CD14-positive monocyte (primary cell): Measurements from ENCODE around the gene EYA3. TPM values are rescaled to one million over a fixed set of nuclear protein-coding genes. Genes with fewer than 3 reads are reported as not detected.

ENCODE experiments used
- DNase-seq, 3 donors: peaks; one replicate each; pipeline ENCODE4 v3.0.0-alpha.2; 2011 to 2022
- H2AFZ ChIP-seq: 2 replicates; pipeline ENCODE4 v1.6.0; 2012; ENCODE audit warnings: mild to moderate bottlenecking, low read depth, low read length, inconsistent platforms; ENCODE audit not compliant: insufficient read depth, poor library complexity, severe bottlenecking
- H3K27ac ChIP-seq, 2 donors: 1 replicate in 1 of 2; 2 replicates in 1 of 2; pipeline ENCODE4 v1.5.1; 2012 to 2013; ENCODE audit warnings: low read length in 2 of 2, control low read depth in 1 of 2, inconsistent platforms in 1 of 2, low read depth in 1 of 2, mild to moderate bottlenecking in 1 of 2
- H3K27me3 ChIP-seq, 2 donors: one replicate each; pipeline versions ENCODE4 v1.6.0 to v1.6.1; 2011 to 2013; ENCODE audit warnings: low read length in 2 of 2; ENCODE audit not compliant: control insufficient read depth in 2 of 2, insufficient read depth in 2 of 2
- H3K36me3 ChIP-seq, 2 donors: replicated peaks in 1 of 2; 1 replicate in 1 of 2; 2 replicates in 1 of 2; pipeline versions ENCODE4 v1.5.1 to v1.6.1; 2012 to 2013; ENCODE audit warnings: low read length in 2 of 2, control low read depth in 1 of 2, inconsistent platforms in 1 of 2, mild to moderate bottlenecking in 1 of 2; ENCODE audit not compliant: insufficient read depth in 2 of 2, control insufficient read depth in 1 of 2
- H3K4me1 ChIP-seq, 2 donors: 1 replicate in 1 of 2; 2 replicates in 1 of 2; pipeline versions ENCODE4 v1.5.1 to v1.6.1; 2012 to 2013; ENCODE audit warnings: low read length in 2 of 2, control low read depth in 1 of 2, inconsistent platforms in 1 of 2, mild to moderate bottlenecking in 1 of 2, moderate library complexity in 1 of 2; ENCODE audit not compliant: insufficient read depth in 2 of 2, control insufficient read depth in 1 of 2
- H3K4me2 ChIP-seq: replicated peaks from 2 replicates; pipeline ENCODE3; 2012; ENCODE audit warnings: low read length, moderate library complexity, mild to moderate bottlenecking; ENCODE audit not compliant: poor library complexity, severe bottlenecking; ENCODE audit errors: extremely low read depth
- H3K4me3 ChIP-seq, 3 experiments: fragments of 200-600 bp in 1 of 3; sonication (generic) in 1 of 3; replicated peaks in 1 of 3; 1 replicate in 2 of 3; 2 replicates in 1 of 3; pipeline ENCODE4 v1.5.1; 2011 to 2013; ENCODE audit warnings: low read length in 3 of 3, mild to moderate bottlenecking in 3 of 3, control low read depth in 2 of 3, low read depth in 2 of 3, inconsistent platforms in 1 of 3, moderate library complexity in 1 of 3
- H3K79me2 ChIP-seq: 2 replicates; pipeline ENCODE4 v1.6.0; 2012; ENCODE audit warnings: mild to moderate bottlenecking, control low read depth, inconsistent platforms, low read length, moderate library complexity; ENCODE audit not compliant: insufficient read depth
- H3K9ac ChIP-seq: 2 replicates; pipeline ENCODE4 v1.6.0; 2017; ENCODE audit warnings: low read length, mild to moderate bottlenecking; ENCODE audit not compliant: insufficient read depth, poor library complexity, severe bottlenecking
- H3K9me3 ChIP-seq, 2 donors: replicated peaks in 1 of 2; 1 replicate in 1 of 2; 2 replicates in 1 of 2; pipeline versions ENCODE4 v1.5.1 to v1.6.1; 2012 to 2013; ENCODE audit warnings: low read length in 2 of 2, control low read depth in 1 of 2; ENCODE audit not compliant: control insufficient read depth in 1 of 2, insufficient read depth in 1 of 2
- H4K20me1 ChIP-seq: 2 replicates; pipeline ENCODE4 v1.6.0; 2012; ENCODE audit warnings: mild to moderate bottlenecking, low read length, control low read depth, moderate library complexity; ENCODE audit not compliant: insufficient read depth
- H3K27ac Mint-ChIP-seq, 7 donors: one replicate each; pipeline ENCODE4 v1.8.0; 2020; ENCODE audit warnings: mild to moderate bottlenecking in 7 of 7, mixed read lengths in 7 of 7, moderate library complexity in 6 of 7, inconsistent platforms in 2 of 7
- H3K27me3 Mint-ChIP-seq, 3 donors: one replicate each; pipeline ENCODE4 v1.8.0; 2021 to 2022; ENCODE audit warnings: low read depth in 3 of 3, mild to moderate bottlenecking in 3 of 3, mixed read lengths in 3 of 3, moderate library complexity in 3 of 3, inconsistent platforms in 1 of 3
- H3K36me3 Mint-ChIP-seq, 2 donors: one replicate each; pipeline ENCODE4 v1.8.0; 2020; ENCODE audit warnings: mixed read lengths in 2 of 2, inconsistent platforms in 1 of 2, mild to moderate bottlenecking in 1 of 2
- H3K4me1 Mint-ChIP-seq: one replicate; pipeline ENCODE4 v1.8.0; 2020; ENCODE audit warnings: mild to moderate bottlenecking, mixed read lengths
- H3K4me3 Mint-ChIP-seq, 2 donors: one replicate each; pipeline ENCODE4 v1.8.0; 2020; ENCODE audit warnings: mild to moderate bottlenecking in 2 of 2, mixed read lengths in 2 of 2, moderate library complexity in 1 of 2
- H3K9me3 Mint-ChIP-seq, 7 donors: one replicate each; pipeline ENCODE4 v1.8.0; 2020 to 2022; ENCODE audit warnings: mixed read lengths in 7 of 7, mild to moderate bottlenecking in 6 of 7, moderate library complexity in 6 of 7, inconsistent platforms in 2 of 7
- CTCF ChIP-seq: fragments of 200-600 bp; IDR thresholded peaks from one replicate; pipeline ENCODE4 v1.8.0; 2022; ENCODE audit warnings: antibody characterized with exemption, mild to moderate bottlenecking
- WGBS: methylation state at CpG from one replicate; pipeline ENCODE4 v1.1.5; 2013; ENCODE audit warnings: missing lambda C conversion rate; ENCODE audit not compliant: insufficient coverage; 5-methylcytosine and 5-hydroxymethylcytosine counted together
- intact Hi-C, 2 donors: fragments of 100-400 bp; cut with micrococcal nuclease; formaldehyde crosslinking; loops; one replicate each; pipeline versions ENCODE4 v1.15.0 to v1.15.1; 2023
- polyA plus RNA-seq, 3 donors: library from polyadenylated mRNA; depleted of rRNA in 1 of 3; unstranded in 2 of 3; stranded (reverse) in 1 of 3; fragments of 300-500 nt in 2 of 3; fragments of >200 nt in 1 of 3; fragmentation: Illumina TruSeq in 2 of 3; gene quantifications; 1 replicate in 2 of 3; 2 replicates in 1 of 3; pipeline ENCODE4 v1.2.3, GENCODE V29; 2012 to 2021

EYA3 gene
- polyA plus RNA-seq, 3 donors, result 3.3 to 21.1 (median 3.7) TPM

GRCh38 chr1:28113242-28113572 is 24.8 kb upstream of the EYA3 start:
- no peak for DNase-seq
- Histone ChIP-seq H3K4me1 (peaks cover 77 to 86% of the 10 kb centered on the region in 2 donors), H4K20me1 (no peaks in the 10 kb centered on the region), H3K9ac (peak overlapping the region; percentile 76), H3K79me2 (no peaks in the 10 kb centered on the region), H3K27me3 (no peaks in the 10 kb centered on the region), H3K9me3 (no peaks in the 10 kb centered on the region), H3K27ac (peak overlapping the region; percentile 87 to 100), H3K4me3 (peak overlapping the region in 1 of 3 experiments; percentile 1), H2AFZ (no peak overlapping the region), H3K36me3 (no peaks in the 10 kb centered on the region), H3K4me2 (no peak overlapping the region)
- WGBS, result 100% methylated on average over 1 of the region's 3 CpGs
- H3K27ac Mint-ChIP-seq, result peak overlapping the region; percentile 98 to 100 (median 100)
- H3K4me3 Mint-ChIP-seq, result peak overlapping the region; percentile 12 to 33
- H3K9me3 Mint-ChIP-seq, result peaks cover 0 to 6% (median 0%) of the 10 kb centered on the region in 7 donors
- H3K27me3 Mint-ChIP-seq, result peaks cover 0 to 4% (median 3%) of the 10 kb centered on the region in 3 donors
- intact Hi-C loops, result loop anchor here (1.0 to 5.0 kb wide), 2 partner anchors 58 to 64 kb away; partner anchors contain the start of gene PTAFR (in 1 of the 2)
- H3K36me3 Mint-ChIP-seq, result peaks cover 0 to 12% of the 10 kb centered on the region in 2 donors
- peak; percentile 32 for TF ChIP-seq CTCF
- peaks cover 72% of the 10 kb centered on the region for H3K4me1 Mint-ChIP-seq

GRCh38 chr1:28112388-28113241 is 24.2 kb upstream of the EYA3 start:
- H3K36me3 Mint-ChIP-seq, result peaks cover 0 to 12% of the 10 kb centered on the region in 2 donors
- peak; percentile 98 to 100 (median 99) for DNase-seq
- peak overlapping the region; percentile 87 to 100 for H3K27ac ChIP-seq
- H3K27ac Mint-ChIP-seq, result peak overlapping the region; percentile 98 to 100 (median 100)
- H3K27me3 ChIP-seq, result no peaks in the 10 kb centered on the region
- H3K27me3 Mint-ChIP-seq, result peaks cover 0 to 4% (median 4%) of the 10 kb centered on the region in 3 donors
- WGBS, result 0% methylated on average over 1 of the region's 5 CpGs
- H3K36me3 ChIP-seq, result no peaks in the 10 kb centered on the region
- no peak overlapping the region for H2AFZ ChIP-seq
- no peak overlapping the region for H3K4me2 ChIP-seq
- H4K20me1 ChIP-seq, result no peaks in the 10 kb centered on the region
- peak overlapping the region; percentile 76 for H3K9ac ChIP-seq
- peak overlapping the region in 1 of 3 experiments; percentile 1 for H3K4me3 ChIP-seq
- no peaks in the 10 kb centered on the region for H3K9me3 ChIP-seq
- TF ChIP-seq CTCF, result no peak
- H3K4me1 ChIP-seq, result peaks cover 77 to 86% of the 10 kb centered on the region in 2 donors
- intact Hi-C loops, result loop anchor here (1.0 to 5.0 kb wide), 2 partner anchors 59 to 65 kb away; partner anchors contain the start of gene PTAFR (in 1 of the 2)
- H3K9me3 Mint-ChIP-seq, result peaks cover 0 to 6% (median 0%) of the 10 kb centered on the region in 7 donors
- H3K79me2 ChIP-seq, result no peaks in the 10 kb centered on the region
- peaks cover 74% of the 10 kb centered on the region for H3K4me1 Mint-ChIP-seq
- peak overlapping the region; percentile 12 to 33 for H3K4me3 Mint-ChIP-seq
